Mesendoderm (in vitro differentiated cells): ENCODE data around the gene C5AR1.
"Not testable (repeated sequence)": the region's sequence is repeated elsewhere in the genome, so short reads cannot be mapped to it uniquely, and the experiment has no call there.

Source experiments
- DNase-seq: peaks from one replicate; pipeline ENCODE4 v3.0.0; 2013
- H2AK5ac ChIP-seq: 2 replicates; pipeline ENCODE4 v1.6.1; 2013; ENCODE audit warnings: low read length, inconsistent platforms
- H2BK120ac ChIP-seq: 2 replicates; pipeline ENCODE4 v1.6.1; 2013; ENCODE audit warnings: low read depth, mild to moderate bottlenecking, low read length, moderate library complexity, mixed read lengths
- H2BK15ac ChIP-seq: replicated peaks from 2 replicates; pipeline ENCODE4 v1.6.1; 2013; ENCODE audit warnings: low read depth, mild to moderate bottlenecking, moderate library complexity
- H2BK5ac ChIP-seq: 2 replicates; pipeline ENCODE4 v1.6.1; 2013; ENCODE audit warnings: low read length, inconsistent platforms
- H3K18ac ChIP-seq: 2 replicates; pipeline ENCODE4 v1.6.1; 2013; ENCODE audit warnings: mild to moderate bottlenecking, low read length, mixed read lengths
- H3K23ac ChIP-seq: one replicate; pipeline ENCODE4 v1.6.1; 2013; ENCODE audit warnings: low read length
- H3K27ac ChIP-seq: 2 replicates; pipeline ENCODE4 v1.5.1; 2013; ENCODE audit warnings: low read depth, mild to moderate bottlenecking, inconsistent platforms, low read length, moderate library complexity
- H3K27me3 ChIP-seq: 2 replicates; pipeline ENCODE4 v1.6.1; 2013; ENCODE audit warnings: low read length, control low read depth, mild to moderate bottlenecking, inconsistent platforms; ENCODE audit not compliant: insufficient read depth, poor library complexity
- H3K36me3 ChIP-seq: 2 replicates; pipeline ENCODE4 v1.6.1; 2013; ENCODE audit warnings: low read length, inconsistent platforms; ENCODE audit not compliant: control insufficient read depth, insufficient read depth
- H3K4ac ChIP-seq: one replicate; pipeline ENCODE4 v1.6.1; 2013; ENCODE audit warnings: low read depth, mild to moderate bottlenecking, low read length, moderate library complexity
- H3K4me1 ChIP-seq: 2 replicates; pipeline ENCODE4 v1.6.1; 2013; ENCODE audit warnings: low read depth, low read length, inconsistent platforms; ENCODE audit not compliant: control insufficient read depth
- H3K4me2 ChIP-seq: 2 replicates; pipeline ENCODE4 v1.6.1; 2013; ENCODE audit warnings: low read length
- H3K4me3 ChIP-seq: 2 replicates; pipeline ENCODE4 v1.5.1; 2013; ENCODE audit warnings: mild to moderate bottlenecking, low read length
- H3K56ac ChIP-seq: one replicate; pipeline ENCODE4 v1.6.1; 2013; ENCODE audit warnings: low read length
- H3K79me1 ChIP-seq: 2 replicates; pipeline ENCODE4 v1.6.1; 2013; ENCODE audit warnings: low read length, inconsistent platforms
- H3K79me2 ChIP-seq: 2 replicates; pipeline ENCODE4 v1.6.1; 2013; ENCODE audit warnings: mild to moderate bottlenecking, low read length; ENCODE audit not compliant: control insufficient read depth, insufficient read depth
- H3K9ac ChIP-seq: 2 replicates; pipeline ENCODE4 v1.6.1; 2013; ENCODE audit warnings: low read length, inconsistent platforms
- H4K5ac ChIP-seq: one replicate; pipeline ENCODE4 v1.6.1; 2013; ENCODE audit warnings: low read length
- H4K8ac ChIP-seq: one replicate; pipeline ENCODE4 v1.6.1; 2013; ENCODE audit warnings: low read depth, mild to moderate bottlenecking, control low read depth, low read length, moderate library complexity
- WGBS: extraction: QIAGEN DNeasy Blood & Tissue Kit; methylation state at CpG from one replicate; pipeline ENCODE4 v1.1.7; 2013; ENCODE audit warnings: low lambda C conversion rate, missing lambda C conversion rate; ENCODE audit not compliant: insufficient coverage; ENCODE audit errors: extremely low coverage; 5-methylcytosine and 5-hydroxymethylcytosine counted together

C5AR1 gene

GRCh38 chr19:47275791-47276461 is 33.7 kb upstream of the C5AR1 start:
- no peak overlapping the region for H2BK120ac ChIP-seq
- H3K79me2 ChIP-seq = no peaks in the 10 kb centered on the region
- no peak overlapping the region for H2BK5ac ChIP-seq
- DNase-seq = no peak
- no CpG with 5 or more reads among the region's 13 CpGs for WGBS
- H2AK5ac ChIP-seq = no peak overlapping the region
- H3K27ac ChIP-seq = no peak overlapping the region
- no peak overlapping the region for H2BK15ac ChIP-seq
- no peak overlapping the region for H3K23ac ChIP-seq
- H4K8ac ChIP-seq = no peak overlapping the region
- H4K5ac ChIP-seq = no peak overlapping the region
- H3K18ac ChIP-seq = no peak overlapping the region
- no peak overlapping the region for H3K4ac ChIP-seq
- no peaks in the 10 kb centered on the region for H3K79me1 ChIP-seq
- peak overlapping the region; percentile 79 for H3K56ac ChIP-seq
- H3K4me2 ChIP-seq = no peak overlapping the region
- no peaks in the 10 kb centered on the region for H3K27me3 ChIP-seq
- H3K4me1 ChIP-seq = peaks cover 5% of the 10 kb centered on the region
- no peaks in the 10 kb centered on the region for H3K36me3 ChIP-seq
- peak overlapping the region; percentile 71 for H3K9ac ChIP-seq
- H3K4me3 ChIP-seq = no peak overlapping the region

- not testable (repeated sequence) for DNase-seq, H3K4me2 ChIP-seq, H3K4ac ChIP-seq, H3K23ac ChIP-seq, H3K79me2 ChIP-seq, H3K18ac ChIP-seq, H3K9ac ChIP-seq, H3K4me1 ChIP-seq, H4K8ac ChIP-seq, H3K27me3 ChIP-seq, H2AK5ac ChIP-seq, H3K56ac ChIP-seq, H3K79me1 ChIP-seq, H4K5ac ChIP-seq, H3K4me3 ChIP-seq, H2BK15ac ChIP-seq, H3K27ac ChIP-seq, H3K36me3 ChIP-seq, H2BK5ac ChIP-seq, H2BK120ac ChIP-seq
- WGBS = no CpG with 5 or more reads among the region's 3 CpGs
Observed at GRCh38 chr19:47276513-47276912, 33.1 kb upstream of the C5AR1 start.

- H3K4ac ChIP-seq = no peak overlapping the region
- H2AK5ac ChIP-seq = no peak overlapping the region
- no peak overlapping the region for H3K4me3 ChIP-seq
- H4K8ac ChIP-seq = no peak overlapping the region
- no peak overlapping the region for H3K9ac ChIP-seq
- H3K79me2 ChIP-seq = no peaks in the 10 kb centered on the region
- H3K18ac ChIP-seq = no peak overlapping the region
- peaks cover 3% of the 10 kb centered on the region for H3K4me1 ChIP-seq
- H3K27me3 ChIP-seq = no peaks in the 10 kb centered on the region
- H3K79me1 ChIP-seq = no peaks in the 10 kb centered on the region
- H3K36me3 ChIP-seq = no peaks in the 10 kb centered on the region
- DNase-seq = peak; percentile 78
- no CpG with 5 or more reads among the region's 13 CpGs for WGBS
- no peak overlapping the region for H3K23ac ChIP-seq
- H4K5ac ChIP-seq = no peak overlapping the region
- no peak overlapping the region for H3K27ac ChIP-seq
- H2BK120ac ChIP-seq = no peak overlapping the region
- H2BK5ac ChIP-seq = no peak overlapping the region
- no peak overlapping the region for H3K56ac ChIP-seq
- H3K4me2 ChIP-seq = no peak overlapping the region
- H2BK15ac ChIP-seq = no peak overlapping the region
Observed at GRCh38 chr19:47280183-47280797, 29.4 kb upstream of the C5AR1 start.

GRCh38 chr19:47283405-47284059 is 26.1 kb upstream of the C5AR1 start:
- Histone ChIP-seq H4K5ac (no peak overlapping the region), H3K79me2 (no peaks in the 10 kb centered on the region), H3K4ac (no peak overlapping the region), H3K27me3 (no peaks in the 10 kb centered on the region), H3K4me1 (no peaks in the 10 kb centered on the region), H3K4me2 (no peak overlapping the region), H2AK5ac (no peak overlapping the region), H2BK120ac (no peak overlapping the region), H2BK15ac (no peak overlapping the region), H4K8ac (no peak overlapping the region), H3K79me1 (no peaks in the 10 kb centered on the region), H3K18ac (no peak overlapping the region), H3K27ac (no peak overlapping the region), H2BK5ac (no peak overlapping the region), H3K4me3 (no peak overlapping the region), H3K36me3 (no peaks in the 10 kb centered on the region), H3K56ac (no peak overlapping the region), H3K23ac (no peak overlapping the region), H3K9ac (no peak overlapping the region)
- DNase-seq = no peak
- 100% methylated on average over 3 of the region's 10 CpGs for WGBS

- Histone ChIP-seq H3K36me3 (no peaks in the 10 kb centered on the region), H3K4me2 (no peak overlapping the region), H2AK5ac (no peak overlapping the region), H3K4me3 (no peak overlapping the region), H2BK120ac (no peak overlapping the region), H3K18ac (no peak overlapping the region), H3K4ac (no peak overlapping the region), H4K8ac (no peak overlapping the region), H4K5ac (no peak overlapping the region), H3K4me1 (no peaks in the 10 kb centered on the region), H3K23ac (no peak overlapping the region), H3K9ac (no peak overlapping the region), H2BK5ac (no peak overlapping the region), H2BK15ac (no peak overlapping the region), H3K27me3 (no peaks in the 10 kb centered on the region), H3K56ac (no peak overlapping the region), H3K27ac (no peak overlapping the region), H3K79me2 (no peaks in the 10 kb centered on the region), H3K79me1 (no peaks in the 10 kb centered on the region)
- WGBS = no CpG with 5 or more reads among the region's 9 CpGs
- peak; percentile 61 for DNase-seq
Observed at GRCh38 chr19:47284324-47284899, 25.2 kb upstream of the C5AR1 start.
